ENCODE measurements around the gene POU6F2.

DNA sequence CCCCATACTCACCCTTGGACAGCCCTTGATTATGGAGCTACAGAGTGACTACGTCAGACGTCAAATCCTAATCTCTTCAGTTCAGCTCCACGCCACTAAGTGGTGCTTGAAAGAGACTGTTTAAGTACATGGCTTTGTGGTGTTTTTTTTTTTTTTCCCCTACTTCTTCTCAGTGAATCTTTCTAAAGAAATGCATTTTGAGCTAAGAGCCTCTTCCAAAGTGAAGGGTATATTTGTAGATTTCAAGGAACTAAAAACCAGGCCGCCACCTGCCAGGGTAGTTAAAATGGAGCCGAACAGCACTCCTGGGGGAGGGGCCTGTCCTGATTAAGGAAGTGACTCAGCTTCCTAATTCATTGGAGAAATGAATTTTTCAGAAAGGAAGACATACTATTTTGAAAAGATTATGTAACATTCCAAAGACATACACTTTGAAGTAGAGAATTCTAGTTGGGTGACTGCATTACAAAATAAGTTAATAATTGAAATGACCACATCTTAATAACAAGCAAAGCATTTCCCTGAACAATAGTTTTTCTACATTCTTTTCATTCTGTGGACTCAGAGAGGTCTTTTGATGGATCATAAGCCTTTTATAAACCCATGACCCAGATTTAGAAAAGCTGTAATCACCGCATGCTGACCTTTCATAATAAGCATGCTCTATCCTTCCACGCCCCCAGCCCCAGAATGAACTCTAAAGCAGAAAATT is 48.1 kb upstream of the POU6F2 start:
- TF ChIP-seq, protein P1, sequence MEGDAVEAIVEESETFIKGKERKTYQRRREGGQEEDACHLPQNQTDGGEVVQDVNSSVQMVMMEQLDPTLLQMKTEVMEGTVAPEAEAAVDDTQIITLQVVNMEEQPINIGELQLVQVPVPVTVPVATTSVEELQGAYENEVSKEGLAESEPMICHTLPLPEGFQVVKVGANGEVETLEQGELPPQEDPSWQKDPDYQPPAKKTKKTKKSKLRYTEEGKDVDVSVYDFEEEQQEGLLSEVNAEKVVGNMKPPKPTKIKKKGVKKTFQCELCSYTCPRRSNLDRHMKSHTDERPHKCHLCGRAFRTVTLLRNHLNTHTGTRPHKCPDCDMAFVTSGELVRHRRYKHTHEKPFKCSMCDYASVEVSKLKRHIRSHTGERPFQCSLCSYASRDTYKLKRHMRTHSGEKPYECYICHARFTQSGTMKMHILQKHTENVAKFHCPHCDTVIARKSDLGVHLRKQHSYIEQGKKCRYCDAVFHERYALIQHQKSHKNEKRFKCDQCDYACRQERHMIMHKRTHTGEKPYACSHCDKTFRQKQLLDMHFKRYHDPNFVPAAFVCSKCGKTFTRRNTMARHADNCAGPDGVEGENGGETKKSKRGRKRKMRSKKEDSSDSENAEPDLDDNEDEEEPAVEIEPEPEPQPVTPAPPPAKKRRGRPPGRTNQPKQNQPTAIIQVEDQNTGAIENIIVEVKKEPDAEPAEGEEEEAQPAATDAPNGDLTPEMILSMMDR (IDR thresholded peaks at IDR 0.05): no peak
- no peak for TF ChIP-seq EP300 (IDR thresholded peaks at IDR 0.05; ENCODE audit: low read depth)
- no peak for TF ChIP-seq POLR2AphosphoS5 (IDR thresholded peaks at IDR 0.05)
- TF ChIP-seq POLR2A (IDR thresholded peaks at IDR 0.05): no peak

All from transverse colon (tissue), 4 donors.